Activated CD8-positive, alpha-beta T cell treated with anti-CD3 and anti-CD28 coated beads for 36 hours (primary cell): ENCODE measurements around the gene CLCN4. TPM values are rescaled to one million over a fixed set of nuclear protein-coding genes. Genes with fewer than 3 reads are reported as not detected.

Experiments
- ATAC-seq: fragments of 200-7000 bp; cut with Tn5 transposase; one replicate; pipeline ENCODE4 v1.10.0; 2021; ENCODE audit warnings: mild to moderate bottlenecking, moderate library complexity
- CTCF ChIA-PET: fragments of 350-600 bp; sonication (Branson Sonifier 250); formaldehyde crosslinking; loops from one replicate; lab custom pipeline; 2021; ENCODE audit warnings: antibody characterized with exemption; lab: Charles Lee
- POLR2A ChIA-PET: fragments of 350-600 bp; sonication (Branson Sonifier 250); formaldehyde crosslinking; loops from one replicate; lab custom pipeline; 2021; ENCODE audit warnings: antibody characterized with exemption; lab: Charles Lee
- DNase-seq: peaks from one replicate; pipeline ENCODE4 v3.0.0-alpha.2; 2020
- H3K27ac Mint-ChIP-seq: one replicate; pipeline ENCODE4 v1.8.0; 2021; ENCODE audit warnings: mild to moderate bottlenecking, mixed read lengths
- H3K27me3 Mint-ChIP-seq: one replicate; pipeline ENCODE4 v1.8.0; 2021; ENCODE audit warnings: mixed read lengths
- H3K36me3 Mint-ChIP-seq: one replicate; pipeline ENCODE4 v1.8.0; 2021; ENCODE audit warnings: low read depth, mixed read lengths
- H3K4me1 Mint-ChIP-seq: one replicate; pipeline ENCODE4 v1.8.0; 2021; ENCODE audit warnings: low read depth, mixed read lengths
- H3K4me3 Mint-ChIP-seq: one replicate; pipeline ENCODE4 v1.8.0; 2021; ENCODE audit warnings: mild to moderate bottlenecking, moderate library complexity, mixed read lengths
- H3K9me3 Mint-ChIP-seq: one replicate; pipeline ENCODE4 v1.8.0; 2021; ENCODE audit warnings: mixed read lengths
- intact Hi-C: fragments of 100-400 bp; cut with micrococcal nuclease; formaldehyde crosslinking; loops from one replicate; pipeline ENCODE4 v1.10.0; 2022
- total RNA-seq, 2 experiments: library from RNA; stranded (reverse); gene quantifications; one replicate each; pipeline ENCODE4 v1.2.3, GENCODE V29; 2021
- TF ChIP-seq, protein P1 (sequence below): fragments of 200-600 bp; IDR thresholded peaks from one replicate; pipeline ENCODE4 v1.8.0; 2022; ENCODE audit warnings: antibody characterized with exemption, mild to moderate bottlenecking

CLCN4 gene
- total RNA-seq, 2 experiments from 2014 or later = not detected

DNA sequence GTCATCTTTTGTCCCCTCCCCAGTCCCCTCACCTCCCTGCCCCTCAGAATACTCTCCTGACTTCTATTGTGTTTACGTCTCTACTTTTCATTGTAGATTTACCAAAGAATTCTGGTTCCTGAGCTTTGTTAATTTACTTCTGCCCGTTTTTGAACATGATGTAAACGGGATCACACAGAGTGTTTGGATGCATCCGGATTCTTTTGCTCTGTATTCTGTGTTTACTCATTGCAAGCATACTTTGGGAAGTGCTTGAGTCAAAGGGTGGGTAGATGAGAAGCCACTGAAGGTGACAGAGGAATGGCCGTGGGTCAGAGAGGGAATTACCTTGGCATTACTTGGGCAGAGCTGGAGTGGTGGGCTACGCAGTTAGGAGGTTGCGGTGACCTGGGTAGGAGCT lies 18.0 kb downstream of the CLCN4 start:
- Mint-ChIP-seq H3K9me3 (no peaks in the 10 kb centered on the region), H3K36me3 (no peaks in the 10 kb centered on the region), H3K4me3 (no peak overlapping the region), H3K27ac (no peak overlapping the region), H3K4me1 (peaks cover 4% of the 10 kb centered on the region), H3K27me3 (peaks cover 11% of the 10 kb centered on the region)
- intact Hi-C loops = no loop called here
- ChIA-PET POLR2A (no interaction called here), CTCF (interaction anchor here (3.7 kb wide), 1 partner anchor 15 kb away, joined by 12 read pairs; no protein-coding TSS in a partner anchor)
- DNase-seq = no peak
- TF ChIP-seq, protein P1, sequence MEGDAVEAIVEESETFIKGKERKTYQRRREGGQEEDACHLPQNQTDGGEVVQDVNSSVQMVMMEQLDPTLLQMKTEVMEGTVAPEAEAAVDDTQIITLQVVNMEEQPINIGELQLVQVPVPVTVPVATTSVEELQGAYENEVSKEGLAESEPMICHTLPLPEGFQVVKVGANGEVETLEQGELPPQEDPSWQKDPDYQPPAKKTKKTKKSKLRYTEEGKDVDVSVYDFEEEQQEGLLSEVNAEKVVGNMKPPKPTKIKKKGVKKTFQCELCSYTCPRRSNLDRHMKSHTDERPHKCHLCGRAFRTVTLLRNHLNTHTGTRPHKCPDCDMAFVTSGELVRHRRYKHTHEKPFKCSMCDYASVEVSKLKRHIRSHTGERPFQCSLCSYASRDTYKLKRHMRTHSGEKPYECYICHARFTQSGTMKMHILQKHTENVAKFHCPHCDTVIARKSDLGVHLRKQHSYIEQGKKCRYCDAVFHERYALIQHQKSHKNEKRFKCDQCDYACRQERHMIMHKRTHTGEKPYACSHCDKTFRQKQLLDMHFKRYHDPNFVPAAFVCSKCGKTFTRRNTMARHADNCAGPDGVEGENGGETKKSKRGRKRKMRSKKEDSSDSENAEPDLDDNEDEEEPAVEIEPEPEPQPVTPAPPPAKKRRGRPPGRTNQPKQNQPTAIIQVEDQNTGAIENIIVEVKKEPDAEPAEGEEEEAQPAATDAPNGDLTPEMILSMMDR = no peak
- no peak for ATAC-seq

DNA sequence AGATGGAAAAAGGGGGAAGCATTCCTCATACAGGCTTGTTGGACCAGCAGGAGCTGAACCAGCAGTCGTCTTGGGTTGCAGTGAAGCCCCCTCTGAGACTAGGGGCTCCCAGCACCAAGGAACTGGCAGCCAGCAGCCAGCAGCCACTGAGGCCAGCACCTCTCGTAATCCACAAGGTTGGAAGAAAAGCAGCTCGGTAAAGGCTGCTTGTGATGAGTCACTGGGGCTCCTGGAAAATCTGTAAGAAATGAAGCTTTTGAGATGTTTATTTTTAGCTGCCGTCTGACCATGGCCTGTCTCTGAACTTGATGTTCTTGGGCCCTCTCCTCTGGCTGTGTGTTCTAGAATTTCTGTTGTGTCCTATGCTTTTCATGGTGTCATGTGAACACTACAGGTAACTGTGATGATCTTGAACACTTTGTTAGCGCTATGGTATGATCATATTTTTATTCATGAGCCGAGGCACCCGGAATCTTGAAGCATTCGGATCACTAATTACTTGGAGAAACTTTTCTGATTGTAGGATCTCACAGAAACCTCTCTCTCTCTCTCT lies 18.6 kb downstream of the CLCN4 start:
- DNase-seq = no peak
- ChIA-PET CTCF (interaction anchor here (3.7 kb wide), 1 partner anchor 14 kb away, joined by 12 read pairs; no protein-coding TSS in a partner anchor), POLR2A (no interaction called here)
- no peaks in the 10 kb centered on the region for H3K9me3 Mint-ChIP-seq
- H3K36me3 Mint-ChIP-seq = no peaks in the 10 kb centered on the region
- peaks cover 4% of the 10 kb centered on the region for H3K4me1 Mint-ChIP-seq
- H3K4me3 Mint-ChIP-seq = no peak overlapping the region
- H3K27ac Mint-ChIP-seq = no peak overlapping the region
- intact Hi-C loops = no loop called here
- peaks cover 11% of the 10 kb centered on the region for H3K27me3 Mint-ChIP-seq
- ATAC-seq = no peak
- TF ChIP-seq, protein P1 = no peak

DNA sequence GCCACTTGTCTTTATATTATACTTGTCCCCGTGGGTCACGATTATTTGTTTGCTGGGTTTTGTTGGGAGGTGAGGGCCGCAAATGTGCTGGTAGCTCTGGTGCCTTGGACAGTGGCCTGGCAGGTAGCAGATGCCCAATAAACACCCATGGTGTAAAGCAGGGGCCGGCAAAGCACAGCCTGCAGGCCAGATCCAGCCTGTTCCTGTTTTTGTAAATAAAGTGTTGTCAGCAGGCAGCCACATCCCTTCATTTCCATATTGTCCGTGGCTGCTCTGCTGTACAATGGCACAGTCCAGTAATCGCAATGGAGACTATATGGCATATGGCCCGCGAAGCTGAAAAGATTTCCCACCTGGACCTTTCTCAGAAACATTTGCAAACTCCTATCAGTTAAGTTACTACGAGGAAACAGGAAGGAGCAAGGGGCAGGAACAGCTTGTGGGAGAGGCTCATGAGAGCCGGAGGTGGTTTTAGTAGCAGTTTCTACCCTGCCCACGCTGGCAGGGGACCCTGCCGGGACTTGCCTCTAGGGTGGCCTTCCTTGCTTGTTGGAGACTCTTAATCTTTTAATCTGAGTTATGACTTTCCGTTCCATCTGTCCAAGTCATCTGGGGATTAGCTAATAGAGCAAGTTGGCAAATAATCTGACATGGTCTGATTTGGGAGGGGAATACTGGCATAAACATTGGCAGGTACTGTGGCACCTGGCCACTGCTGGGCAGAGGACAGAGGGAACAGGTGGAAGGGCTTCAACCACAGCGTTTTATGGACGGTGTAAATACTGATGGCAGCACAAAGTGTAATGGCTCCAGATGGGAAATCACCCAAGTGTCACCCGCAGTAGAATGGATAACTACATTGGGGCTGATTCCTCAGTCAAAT lies 19.6 kb downstream of the CLCN4 start:
- ATAC-seq (no peak), DNase-seq (no peak)
- Mint-ChIP-seq H3K27ac (no peak overlapping the region), H3K36me3 (no peaks in the 10 kb centered on the region), H3K27me3 (peaks cover 11% of the 10 kb centered on the region), H3K9me3 (no peaks in the 10 kb centered on the region), H3K4me1 (peaks cover 4% of the 10 kb centered on the region), H3K4me3 (no peak overlapping the region)
- CTCF ChIA-PET = interaction anchor here (3.7 kb wide), 1 partner anchor 13 kb away, joined by 12 read pairs; no protein-coding TSS in a partner anchor
- POLR2A ChIA-PET = no interaction called here
- TF ChIP-seq, protein P1 = no peak
- intact Hi-C loops = no loop called here

DNA sequence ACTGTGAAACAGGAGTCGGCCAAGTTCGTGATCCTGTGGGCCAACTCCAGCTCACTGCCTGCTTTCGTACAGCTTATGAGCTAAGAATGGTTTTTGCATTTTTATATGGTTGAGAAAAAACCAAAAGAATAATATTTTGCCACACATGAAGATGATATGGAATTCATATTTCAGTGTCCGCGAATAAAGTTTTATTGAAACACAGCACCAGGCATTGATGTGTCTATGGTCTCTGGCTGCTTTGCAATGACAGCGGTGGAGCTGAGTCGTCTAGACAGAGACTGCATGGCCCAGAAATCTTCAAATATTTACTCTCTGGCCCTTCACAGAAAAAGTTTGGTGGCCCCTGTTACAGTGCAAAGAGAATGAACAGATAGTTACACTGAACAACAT lies 20.2 kb downstream of the CLCN4 start:
- DNase-seq = no peak
- intact Hi-C loops = no loop called here
- no peak for ATAC-seq
- no peak overlapping the region for H3K27ac Mint-ChIP-seq
- TF ChIP-seq, protein P1 = no peak
- peaks cover 11% of the 10 kb centered on the region for H3K27me3 Mint-ChIP-seq
- POLR2A ChIA-PET = no interaction called here
- H3K9me3 Mint-ChIP-seq = no peaks in the 10 kb centered on the region
- CTCF ChIA-PET = interaction anchor here (3.7 kb wide), 1 partner anchor 13 kb away, joined by 12 read pairs; no protein-coding TSS in a partner anchor
- H3K4me3 Mint-ChIP-seq = no peak overlapping the region
- H3K4me1 Mint-ChIP-seq = peaks cover 4% of the 10 kb centered on the region
- no peaks in the 10 kb centered on the region for H3K36me3 Mint-ChIP-seq

DNA sequence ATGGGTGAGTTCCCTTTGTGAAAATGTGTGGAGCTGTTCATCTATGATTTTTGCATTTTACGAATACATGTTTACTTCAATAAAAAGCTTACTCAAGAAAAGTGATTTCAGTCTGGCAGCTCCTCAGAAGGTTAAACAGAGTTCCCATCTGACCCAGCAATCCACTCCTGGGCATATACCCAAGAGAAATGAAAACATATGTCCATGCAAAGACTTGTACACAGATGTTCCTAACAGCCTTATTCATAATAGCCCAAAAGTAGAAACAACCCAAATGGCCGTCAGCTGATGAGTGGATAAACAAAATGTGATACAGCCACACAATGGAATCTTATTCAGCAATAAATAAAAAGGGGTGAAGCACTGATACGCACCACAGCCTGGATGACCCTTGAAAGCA lies 20.8 kb downstream of the CLCN4 start:
- H3K4me3 Mint-ChIP-seq = no peak overlapping the region
- CTCF ChIA-PET = no interaction called here
- TF ChIP-seq, protein P1 = no peak
- POLR2A ChIA-PET = no interaction called here
- no peaks in the 10 kb centered on the region for H3K36me3 Mint-ChIP-seq
- ATAC-seq = no peak
- DNase-seq = no peak
- intact Hi-C loops = no loop called here
- H3K27ac Mint-ChIP-seq = no peak overlapping the region
- no peaks in the 10 kb centered on the region for H3K9me3 Mint-ChIP-seq
- peaks cover 11% of the 10 kb centered on the region for H3K27me3 Mint-ChIP-seq
- peaks cover 4% of the 10 kb centered on the region for H3K4me1 Mint-ChIP-seq
